Omental fat pad (tissue), 4 donors: ENCODE results near the gene WRAP73. TPM values are rescaled to one million over a fixed set of nuclear protein-coding genes. Genes with fewer than 3 reads are reported as not detected.

Experiments used
- ATAC-seq: fragments of 150-250 bp; one replicate; pipeline ENCODE4 v1.9.1; 2016; ENCODE audit warnings: mild to moderate bottlenecking, moderate library complexity; ENCODE audit not compliant: low FRiP score
- DNase-seq: peaks from one replicate; pipeline ENCODE4 v3.0.0-alpha.2; 2019; ENCODE audit warnings: low spot score
- CTCF ChIP-seq, 3 donors: fragments of 450-650 bp; IDR thresholded peaks; one replicate each; pipeline ENCODE4 v1.5.1; 2016 to 2017; ENCODE audit warnings: antibody characterized with exemption in 3 of 3, mild to moderate bottlenecking in 3 of 3, moderate library complexity in 2 of 3
- total RNA-seq, 4 donors: library from RNA; depleted of rRNA; stranded (reverse); fragments of >200 nt; gene quantifications; one replicate each; pipeline ENCODE4 v1.1.0, GENCODE V29; 2016

Gene WRAP73
- total RNA-seq, 4 donors from 2014 or later: 10.4 to 31.2 (median 15.5) TPM

- DNase-seq: no peak
- TF ChIP-seq CTCF (IDR thresholded peaks at IDR 0.05): no peak
These were observed 13.8 kb downstream of the WRAP73 start for GRCh38 chr1:3636080-3636479.

GRCh38 chr1:3634059-3634800 is 15.7 kb downstream of the WRAP73 start:
- DNase-seq (no peak), ATAC-seq (no peak)
- TF ChIP-seq CTCF (IDR thresholded peaks at IDR 0.05): no peak

More at GRCh38 chr1:3636080-3636479, 13.8 kb downstream of the WRAP73 start:
- ATAC-seq: no peak

- TF ChIP-seq CTCF (IDR thresholded peaks at IDR 0.05): no peak
- DNase-seq (no peak), ATAC-seq (no peak)
These were observed 16.4 kb downstream of the WRAP73 start for GRCh38 chr1:3633344-3634058.

- TF ChIP-seq CTCF (IDR thresholded peaks at IDR 0.05): no peak
- ATAC-seq: no peak
- DNase-seq: no peak
These were observed 17.1 kb downstream of the WRAP73 start for GRCh38 chr1:3632716-3633343.

GRCh38 chr1:3632298-3632697 is 17.6 kb downstream of the WRAP73 start:
- ATAC-seq: no peak
- TF ChIP-seq CTCF (IDR thresholded peaks at IDR 0.05): no peak
- no peak for DNase-seq

- DNase-seq: no peak
These were observed 18.3 kb downstream of the WRAP73 start for GRCh38 chr1:3631320-3632260.

More at GRCh38 chr1:3631320-3632260, 18.3 kb downstream of the WRAP73 start:
- no peak for ATAC-seq
- TF ChIP-seq CTCF (IDR thresholded peaks at IDR 0.05): no peak
